Measurements from ENCODE around the gene CACNA1D. TPM values are rescaled to one million over a fixed set of nuclear protein-coding genes. Genes with fewer than 3 reads are reported as not detected.

Gene CACNA1D
- total and polyA plus RNA-seq, 12 donors: 0.04 to 1.9 (median 0.49) TPM

- WGBS, 2 donors: 86 to 91% methylated on average over 7 of the region's 7 CpGs
- H3K27ac ChIP-seq: no peak overlapping the region
- no peaks in the 10 kb centered on the region for H3K4me1 ChIP-seq
- no peaks in the 10 kb centered on the region for H3K9me3 ChIP-seq
- ATAC-seq (no peak), DNase-seq (no peak)
- no peak overlapping the region for H3K4me3 ChIP-seq
- H3K36me3 ChIP-seq: no peaks in the 10 kb centered on the region
- H3K27me3 ChIP-seq: peaks cover 0 to 15% (median 0%) of the 10 kb centered on the region in 7 donors
- intact Hi-C loops (cut with DNase I): no loop called here
- no peak for TF ChIP-seq CTCF (IDR thresholded peaks at IDR 0.05)
Measured at GRCh38 chr3:53690521-53690920, 196.1 kb downstream of the CACNA1D start.

GRCh38 chr3:53691349-53691748, 196.9 kb downstream of the CACNA1D start:
- Histone ChIP-seq H3K36me3 (no peaks in the 10 kb centered on the region), H3K27me3 (peaks cover 0 to 15% (median 3%) of the 10 kb centered on the region in 7 donors), H3K4me3 (no peak overlapping the region), H3K9me3 (no peaks in the 10 kb centered on the region), H3K4me1 (no peaks in the 10 kb centered on the region), H3K27ac (no peak overlapping the region)
- intact Hi-C loops (cut with DNase I): no loop called here
- 98 to 99% methylated on average over 2 of the region's 2 CpGs for WGBS, 2 donors
- DNase-seq (no peak), ATAC-seq (no peak)
- no peak for TF ChIP-seq CTCF (IDR thresholded peaks at IDR 0.05)

DNA sequence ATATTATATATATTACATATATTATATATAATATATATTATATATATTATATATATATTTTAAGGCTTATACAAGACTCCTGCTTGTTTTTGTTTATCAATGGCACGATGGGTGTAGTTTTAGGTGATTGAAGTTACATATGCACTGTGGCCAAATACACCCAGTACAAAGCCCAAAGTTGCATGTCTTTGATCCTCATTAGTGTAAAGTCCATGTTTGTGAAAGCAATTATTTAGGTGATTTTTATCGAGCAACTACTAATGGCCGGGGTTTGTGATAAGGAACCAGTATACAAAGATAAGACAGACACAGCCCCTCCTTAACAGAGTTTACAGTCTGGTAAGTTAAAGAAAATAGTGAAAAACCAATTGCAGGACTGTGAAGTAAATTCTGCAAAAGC, 197.5 kb downstream of the CACNA1D start:
- WGBS, 2 donors: 73 to 78% methylated on average over 3 of the region's 3 CpGs
- intact Hi-C loops (cut with DNase I): no loop called here

DNA sequence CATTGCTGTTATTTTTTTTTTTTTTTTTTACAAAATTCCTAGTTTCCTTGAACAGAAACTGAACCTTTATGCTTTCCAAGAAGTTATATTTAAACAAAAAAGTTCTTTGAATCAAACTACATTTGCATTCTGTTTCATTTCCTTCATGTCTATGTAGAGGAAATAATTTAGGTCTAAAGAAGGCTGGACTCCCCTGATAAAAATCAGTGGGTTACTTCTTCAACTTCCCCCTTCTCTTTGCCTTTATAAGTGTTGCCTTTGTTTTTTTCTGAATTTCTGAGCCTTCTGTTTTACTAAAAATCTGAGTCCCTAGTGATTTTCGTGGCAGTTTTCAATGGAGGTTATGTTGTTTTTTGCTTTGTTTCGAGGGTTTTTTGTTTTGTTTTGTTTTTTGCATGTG, 199.0 kb downstream of the CACNA1D start:
- WGBS, 2 donors: 76 to 80% methylated on average over 2 of the region's 2 CpGs
- H3K9me3 ChIP-seq: no peaks in the 10 kb centered on the region

More for the DNA sequence above, 197.5 kb downstream of the CACNA1D start:
- Histone ChIP-seq H3K27ac (no peak overlapping the region), H3K27me3 (peaks cover 0 to 15% (median 3%) of the 10 kb centered on the region in 7 donors), H3K4me1 (no peaks in the 10 kb centered on the region), H3K36me3 (no peaks in the 10 kb centered on the region), H3K9me3 (no peaks in the 10 kb centered on the region), H3K4me3 (no peak overlapping the region)
- DNase-seq: no peak
- TF ChIP-seq CTCF (IDR thresholded peaks at IDR 0.05): no peak
- ATAC-seq: no peak

More for the DNA sequence above, 199.0 kb downstream of the CACNA1D start:
- ATAC-seq (no peak), DNase-seq (no peak)
- H3K36me3 ChIP-seq: no peaks in the 10 kb centered on the region
- H3K4me3 ChIP-seq: no peak overlapping the region
- no peak overlapping the region for H3K27ac ChIP-seq
- no peaks in the 10 kb centered on the region for H3K4me1 ChIP-seq
- no peak for TF ChIP-seq CTCF (IDR thresholded peaks at IDR 0.05)
- H3K27me3 ChIP-seq: peaks cover 0 to 10% (median 3%) of the 10 kb centered on the region in 7 donors
- intact Hi-C loops (cut with DNase I): no loop called here
